Sigmoid colon (tissue), 4 donors: Measurements from ENCODE around the gene PODXL.
"Not testable (repeated sequence)": the region's sequence is repeated elsewhere in the genome, so short reads cannot be mapped to it uniquely, and the experiment has no call there.

ENCODE experiments used
- EP300 ChIP-seq, 4 donors: sonication (generic); formaldehyde crosslinking; IDR thresholded peaks; one replicate each; pipeline ENCODE4 v1.6.1; 2017; ENCODE audit warnings: antibody characterized with exemption in 4 of 4
- POLR2A ChIP-seq, 2 donors: fragments of 450-650 bp; IDR thresholded peaks; one replicate each; pipeline ENCODE4 v1.6.1; 2016; ENCODE audit warnings: antibody characterized with exemption in 2 of 2, mild to moderate bottlenecking in 2 of 2, moderate library complexity in 2 of 2
- POLR2AphosphoS5 ChIP-seq, 4 donors: sonication (generic); formaldehyde crosslinking; IDR thresholded peaks; one replicate each; pipeline ENCODE4 v1.6.1; 2017; ENCODE audit warnings: antibody characterized with exemption in 4 of 4
- TF ChIP-seq, protein P1 (sequence below), 4 experiments: fragments of 450-650 bp in 3 of 4; fragments of 200-600 bp in 1 of 4; IDR thresholded peaks; one replicate each; pipeline ENCODE4 v1.5.1; 2016 to 2019; ENCODE audit warnings: antibody characterized with exemption in 4 of 4, mild to moderate bottlenecking in 3 of 4, moderate library complexity in 2 of 4

DNA sequence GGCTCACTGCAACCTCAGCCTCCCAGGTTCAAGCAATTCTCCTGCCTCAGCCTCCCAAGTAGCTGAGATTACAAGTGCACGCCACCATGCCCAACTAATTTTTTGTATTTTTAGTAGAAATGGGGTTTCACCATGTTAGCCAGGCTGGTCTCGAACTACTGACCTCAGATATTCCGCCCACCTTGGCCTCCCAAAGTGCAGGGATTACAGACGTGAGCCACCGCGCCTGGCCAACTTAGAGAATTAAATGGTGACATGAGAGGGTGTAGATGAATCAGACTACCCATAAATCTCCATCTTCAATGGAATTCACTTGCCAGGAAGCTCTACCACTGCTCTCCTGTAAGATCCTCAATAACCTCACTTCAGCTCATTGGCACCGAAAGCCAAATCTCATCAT is 41.0 kb downstream of the PODXL start:
- TF ChIP-seq, protein P1, sequence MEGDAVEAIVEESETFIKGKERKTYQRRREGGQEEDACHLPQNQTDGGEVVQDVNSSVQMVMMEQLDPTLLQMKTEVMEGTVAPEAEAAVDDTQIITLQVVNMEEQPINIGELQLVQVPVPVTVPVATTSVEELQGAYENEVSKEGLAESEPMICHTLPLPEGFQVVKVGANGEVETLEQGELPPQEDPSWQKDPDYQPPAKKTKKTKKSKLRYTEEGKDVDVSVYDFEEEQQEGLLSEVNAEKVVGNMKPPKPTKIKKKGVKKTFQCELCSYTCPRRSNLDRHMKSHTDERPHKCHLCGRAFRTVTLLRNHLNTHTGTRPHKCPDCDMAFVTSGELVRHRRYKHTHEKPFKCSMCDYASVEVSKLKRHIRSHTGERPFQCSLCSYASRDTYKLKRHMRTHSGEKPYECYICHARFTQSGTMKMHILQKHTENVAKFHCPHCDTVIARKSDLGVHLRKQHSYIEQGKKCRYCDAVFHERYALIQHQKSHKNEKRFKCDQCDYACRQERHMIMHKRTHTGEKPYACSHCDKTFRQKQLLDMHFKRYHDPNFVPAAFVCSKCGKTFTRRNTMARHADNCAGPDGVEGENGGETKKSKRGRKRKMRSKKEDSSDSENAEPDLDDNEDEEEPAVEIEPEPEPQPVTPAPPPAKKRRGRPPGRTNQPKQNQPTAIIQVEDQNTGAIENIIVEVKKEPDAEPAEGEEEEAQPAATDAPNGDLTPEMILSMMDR (IDR thresholded peaks at IDR 0.05), result not testable (repeated sequence)
- TF ChIP-seq EP300, POLR2A, POLR2AphosphoS5 (IDR thresholded peaks at IDR 0.05): not testable (repeated sequence)
